Activated T-cell treated with anti-CD3 and anti-CD28 coated beads, Interleukin-2, amount 50 U/mL, for 72 hours (primary cell): ENCODE measurements around the gene GRIK4. TPM values are rescaled to one million over a fixed set of nuclear protein-coding genes. Genes with fewer than 3 reads are reported as not detected.

Source experiments
- ATAC-seq, 2 donors: fragments of 150-1000 bp; cut with Tn5 transposase; replicated peaks in 1 of 2; 2 replicates each; pipeline ENCODE4 v1.10.0; 2021; ENCODE audit warnings: moderate library complexity in 2 of 2, mild to moderate bottlenecking in 1 of 2
- DNase-seq, 2 donors: peaks; one replicate each; pipeline ENCODE4 v3.0.0; 2021 to 2022; ENCODE audit warnings: mixed read lengths in 1 of 2
- H3K27ac Mint-ChIP-seq: one replicate; pipeline ENCODE4 v1.8.0; 2022; ENCODE audit warnings: mild to moderate bottlenecking, moderate library complexity, mixed read lengths
- H3K27me3 Mint-ChIP-seq: one replicate; pipeline ENCODE4 v1.8.0; 2022; ENCODE audit warnings: low read depth, mixed read lengths
- H3K36me3 Mint-ChIP-seq, 2 donors: one replicate each; pipeline ENCODE4 v1.8.0; 2022; ENCODE audit warnings: mixed read lengths in 2 of 2, mild to moderate bottlenecking in 1 of 2; ENCODE audit not compliant: insufficient read depth in 2 of 2
- H3K4me1 Mint-ChIP-seq: one replicate; pipeline ENCODE4 v1.8.0; 2022; ENCODE audit warnings: low read depth, mixed read lengths
- H3K4me3 Mint-ChIP-seq, 2 donors: one replicate each; pipeline ENCODE4 v1.8.0; 2022; ENCODE audit warnings: mild to moderate bottlenecking in 2 of 2, mixed read lengths in 2 of 2, moderate library complexity in 2 of 2
- H3K9me3 Mint-ChIP-seq, 2 donors: one replicate each; pipeline ENCODE4 v1.8.0; 2022; ENCODE audit warnings: mixed read lengths in 2 of 2
- total RNA-seq, 2 donors: library from RNA; stranded (reverse); gene quantifications; one replicate each; pipeline ENCODE4 v1.2.3, GENCODE V29; 2022

The GRIK4 gene
- total RNA-seq, 2 donors from 2014 or later, result 0.12 TPM; not detected in 1

DNA sequence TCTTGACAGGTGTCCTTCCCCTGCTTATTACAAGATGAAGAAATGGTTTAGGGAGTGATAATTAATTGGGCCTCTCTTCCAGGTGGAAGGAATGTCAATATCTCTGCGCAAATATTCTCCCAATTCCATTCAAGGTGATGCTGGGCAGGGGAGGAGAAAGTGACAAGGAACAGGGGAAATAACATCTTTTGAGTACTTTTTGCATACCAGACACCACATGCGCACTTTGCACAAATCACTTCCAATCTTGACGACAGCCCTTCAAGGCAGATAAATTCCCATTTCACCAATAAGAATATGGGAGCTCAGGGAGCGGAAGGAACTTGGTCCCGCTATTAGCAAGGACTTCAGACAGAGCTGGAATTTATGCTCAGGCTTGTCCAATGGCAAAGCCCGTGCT lies 367.2 kb downstream of the GRIK4 start:
- Mint-ChIP-seq H3K9me3 (peaks cover 3 to 9% of the 10 kb centered on the region in 2 donors), H3K27ac (no peak overlapping the region), H3K4me3 (no peak overlapping the region), H3K4me1 (no peaks in the 10 kb centered on the region), H3K27me3 (peaks cover 36% of the 10 kb centered on the region), H3K36me3 (peaks cover 1 to 2% of the 10 kb centered on the region in 2 donors)
- DNase-seq (no peak), ATAC-seq (no peak)

- no peaks in the 10 kb centered on the region for H3K4me1 Mint-ChIP-seq
- no peak overlapping the region for H3K4me3 Mint-ChIP-seq
- ATAC-seq (no peak), DNase-seq (no peak)
- H3K9me3 Mint-ChIP-seq, result peaks cover 3 to 8% of the 10 kb centered on the region in 2 donors
- peaks cover 1 to 2% of the 10 kb centered on the region in 2 donors for H3K36me3 Mint-ChIP-seq
- no peak overlapping the region for H3K27ac Mint-ChIP-seq
- peaks cover 36% of the 10 kb centered on the region for H3K27me3 Mint-ChIP-seq
These were observed 369.1 kb downstream of the GRIK4 start for GRCh38 chr11:120880498-120881175.

GRCh38 chr11:120881596-120881995 lies 370.0 kb downstream of the GRIK4 start:
- ATAC-seq (no peak), DNase-seq (no peak)
- Mint-ChIP-seq H3K4me3 (no peak overlapping the region), H3K36me3 (no peaks in the 10 kb centered on the region), H3K9me3 (no peaks in the 10 kb centered on the region), H3K27ac (no peak overlapping the region), H3K27me3 (peaks cover 36% of the 10 kb centered on the region), H3K4me1 (no peaks in the 10 kb centered on the region)

DNA sequence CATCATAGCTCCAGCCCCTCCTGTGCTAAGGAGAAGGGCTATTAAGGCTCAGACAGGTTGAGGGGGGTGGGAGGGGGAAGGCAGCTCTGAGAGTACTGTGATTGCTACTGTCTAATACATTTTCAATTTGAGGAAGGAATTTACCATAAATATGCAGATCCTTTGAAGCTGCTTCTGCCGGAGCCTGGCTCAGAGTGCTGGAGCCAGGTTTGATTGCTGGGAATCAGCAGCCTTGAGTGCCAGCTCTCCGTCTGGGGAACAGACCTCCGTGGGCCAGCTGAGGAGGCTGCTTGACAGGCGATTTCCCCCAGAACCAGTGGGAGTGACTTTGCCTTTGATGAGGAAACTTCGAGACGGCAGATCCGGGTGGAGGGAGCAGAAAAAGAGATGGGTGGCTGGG lies 370.6 kb downstream of the GRIK4 start:
- H3K27ac Mint-ChIP-seq, result no peak overlapping the region
- H3K4me1 Mint-ChIP-seq, result no peaks in the 10 kb centered on the region
- H3K4me3 Mint-ChIP-seq, result no peak overlapping the region

GRCh38 chr11:120883404-120884080 lies 372.0 kb downstream of the GRIK4 start:
- H3K27ac Mint-ChIP-seq, result no peak overlapping the region
- peaks cover 47% of the 10 kb centered on the region for H3K27me3 Mint-ChIP-seq
- no peaks in the 10 kb centered on the region for H3K36me3 Mint-ChIP-seq
- no peaks in the 10 kb centered on the region for H3K9me3 Mint-ChIP-seq
- ATAC-seq (no peak), DNase-seq (no peak)
- no peaks in the 10 kb centered on the region for H3K4me1 Mint-ChIP-seq
- H3K4me3 Mint-ChIP-seq, result no peak overlapping the region

More for the DNA sequence above, 370.6 kb downstream of the GRIK4 start:
- DNase-seq, result no peak
- Mint-ChIP-seq H3K27me3 (peaks cover 42% of the 10 kb centered on the region), H3K36me3 (no peaks in the 10 kb centered on the region), H3K9me3 (no peaks in the 10 kb centered on the region)
- ATAC-seq, result no peak

DNA sequence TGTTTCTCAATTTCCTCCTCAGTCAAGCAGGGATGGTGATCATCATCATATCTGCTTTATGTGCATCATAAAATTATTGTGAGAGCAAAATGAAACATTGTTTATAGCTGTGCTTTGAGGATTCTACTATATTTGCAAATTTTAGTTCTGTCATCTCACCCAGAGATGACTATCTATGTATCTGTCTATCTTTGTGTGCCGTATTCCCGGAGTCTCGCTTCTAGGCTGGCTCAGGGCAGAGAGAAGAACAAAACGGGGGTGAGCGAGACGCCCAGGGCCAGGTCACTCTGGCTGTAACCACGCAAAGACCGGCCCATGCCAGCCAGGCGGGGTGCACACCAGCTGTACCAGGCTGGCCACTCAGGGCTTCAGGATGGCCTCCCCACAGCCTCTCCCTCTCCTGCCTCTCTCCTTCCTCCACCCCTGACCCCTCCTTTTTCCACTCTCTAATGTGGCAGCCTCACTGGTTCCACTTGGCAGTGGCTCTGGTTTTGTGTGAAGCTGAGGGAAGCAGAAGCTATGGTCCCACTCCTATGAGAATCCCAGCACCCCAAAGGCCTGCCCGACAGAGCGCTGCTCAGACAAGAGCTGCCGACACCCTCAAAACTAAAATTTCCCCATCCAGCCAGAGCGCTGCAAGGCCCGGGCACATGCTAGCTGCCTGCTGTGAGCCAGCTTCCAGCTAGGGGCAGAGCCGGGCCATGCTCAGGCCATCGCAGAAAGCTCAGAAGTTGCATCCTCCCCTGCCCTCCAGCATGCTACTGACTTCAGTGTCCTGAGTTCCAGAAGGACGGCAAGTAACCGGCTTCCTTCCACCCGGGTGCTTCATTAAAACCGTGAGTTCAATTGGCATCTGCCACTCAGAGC lies 372.8 kb downstream of the GRIK4 start:
- no peaks in the 10 kb centered on the region for H3K9me3 Mint-ChIP-seq
- peaks cover 47% of the 10 kb centered on the region for H3K27me3 Mint-ChIP-seq
- no peak overlapping the region for H3K4me3 Mint-ChIP-seq
- no peaks in the 10 kb centered on the region for H3K36me3 Mint-ChIP-seq
- no peaks in the 10 kb centered on the region for H3K4me1 Mint-ChIP-seq
- H3K27ac Mint-ChIP-seq, result no peak overlapping the region
- ATAC-seq (no peak), DNase-seq (no peak)

DNA sequence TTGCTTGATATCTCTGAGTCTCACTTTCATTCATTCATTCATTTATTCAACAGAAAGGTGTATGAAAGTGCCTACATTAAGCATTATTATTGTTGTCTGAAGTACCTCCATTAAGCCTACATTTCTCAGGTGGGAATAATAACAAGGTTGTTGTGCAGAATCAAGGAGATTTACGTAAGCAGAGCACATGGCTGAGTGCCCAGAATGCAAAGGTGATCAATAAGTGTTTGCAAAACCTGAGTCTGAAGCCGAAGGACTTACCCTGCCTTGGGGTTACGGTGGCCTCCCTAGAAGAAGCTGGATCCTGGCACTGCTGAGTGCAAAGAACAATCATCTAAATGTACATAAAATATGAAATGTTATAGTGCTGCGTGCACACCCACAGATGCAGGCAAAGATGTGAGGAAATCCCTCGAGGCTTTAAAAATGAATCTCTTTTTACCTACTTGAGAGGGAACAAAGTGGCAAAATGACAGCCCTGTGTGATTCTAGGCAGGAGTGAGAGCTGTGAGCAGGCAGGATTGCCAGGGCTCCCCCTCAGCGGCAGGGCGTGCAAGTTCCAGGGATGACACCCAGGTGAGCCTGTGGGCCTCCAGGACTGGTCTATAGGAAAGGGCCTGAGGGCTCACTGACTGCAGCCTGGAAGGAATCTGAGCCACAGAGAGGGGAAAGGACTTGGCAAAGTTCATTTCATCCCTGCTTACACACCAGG lies 379.2 kb downstream of the GRIK4 start:
- H3K4me3 Mint-ChIP-seq, result no peak overlapping the region
- DNase-seq (no peak), ATAC-seq (no peak)
- no peaks in the 10 kb centered on the region for H3K4me1 Mint-ChIP-seq
- H3K27me3 Mint-ChIP-seq, result peaks cover 17% of the 10 kb centered on the region
- H3K9me3 Mint-ChIP-seq, result no peaks in the 10 kb centered on the region
- H3K36me3 Mint-ChIP-seq, result no peaks in the 10 kb centered on the region
- H3K27ac Mint-ChIP-seq, result no peak overlapping the region

DNA sequence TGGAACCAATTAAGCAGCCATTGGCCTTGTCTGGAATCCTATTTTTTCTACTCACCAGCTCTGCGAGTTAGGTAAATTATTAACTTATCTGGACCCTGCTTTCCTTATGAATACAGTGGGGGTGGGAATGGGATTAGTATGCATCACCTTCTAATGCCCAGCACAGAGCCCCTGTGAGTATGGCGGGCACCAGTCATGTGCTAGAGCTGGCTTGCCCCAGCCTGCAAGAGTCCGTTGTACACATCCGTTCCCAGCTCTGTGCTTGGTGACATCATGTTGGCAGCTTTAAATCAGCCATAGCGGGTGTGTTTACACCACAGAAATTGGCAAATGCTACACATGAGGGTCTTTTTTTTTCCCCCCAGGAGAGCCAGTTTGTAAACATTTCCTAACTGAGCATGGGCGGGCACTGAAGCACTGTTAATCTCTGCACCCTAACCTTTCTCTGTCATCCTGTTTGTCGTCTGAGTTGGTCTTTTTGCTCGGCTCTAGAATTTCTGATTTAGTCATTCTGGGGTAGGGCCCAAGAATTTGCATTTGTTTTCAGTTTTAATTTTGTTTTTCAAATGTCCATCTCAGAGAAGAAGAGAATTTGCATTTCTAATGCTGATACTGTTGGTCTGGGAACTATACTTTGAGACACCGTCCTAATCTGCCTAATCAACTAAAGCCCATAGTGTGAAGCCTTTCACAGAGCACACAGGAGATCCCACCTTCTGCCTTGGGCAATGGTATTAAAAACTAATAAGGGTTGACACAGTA lies 382.1 kb downstream of the GRIK4 start:
- ATAC-seq (no peak), DNase-seq (no peak)
- Mint-ChIP-seq H3K27ac (no peak overlapping the region), H3K4me1 (no peaks in the 10 kb centered on the region), H3K27me3 (peaks cover 14% of the 10 kb centered on the region), H3K9me3 (no peaks in the 10 kb centered on the region), H3K36me3 (no peaks in the 10 kb centered on the region), H3K4me3 (no peak overlapping the region)

- Mint-ChIP-seq H3K27me3 (peaks cover 14% of the 10 kb centered on the region), H3K36me3 (no peaks in the 10 kb centered on the region), H3K9me3 (no peaks in the 10 kb centered on the region), H3K4me1 (no peaks in the 10 kb centered on the region), H3K4me3 (no peak overlapping the region), H3K27ac (no peak overlapping the region)
- no peak for DNase-seq
- ATAC-seq, result no peak
These were observed 382.8 kb downstream of the GRIK4 start for GRCh38 chr11:120894202-120894985.

DNA sequence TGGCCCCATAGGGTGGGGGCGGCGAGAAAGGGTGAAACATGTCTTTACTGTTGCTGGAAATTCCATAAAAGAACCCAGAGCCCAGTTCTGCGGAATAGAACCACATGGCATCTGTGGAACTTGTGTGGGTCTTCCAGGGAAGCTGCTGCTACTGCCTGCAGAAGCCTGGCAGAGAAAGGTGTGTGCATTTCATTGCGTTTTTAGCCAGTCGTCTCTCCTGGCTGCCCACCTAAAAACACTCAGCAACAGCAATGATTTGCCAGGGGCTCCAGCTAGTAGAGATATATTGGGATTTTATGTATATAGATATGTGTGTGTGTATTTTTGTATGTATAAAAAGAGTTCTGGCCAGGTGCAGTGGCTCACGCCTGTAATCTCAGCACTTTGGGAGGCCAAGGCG lies 385.1 kb downstream of the GRIK4 start:
- H3K9me3 Mint-ChIP-seq, result no peaks in the 10 kb centered on the region
- no peaks in the 10 kb centered on the region for H3K4me1 Mint-ChIP-seq
- ATAC-seq (no peak), DNase-seq (no peak)
- H3K36me3 Mint-ChIP-seq, result no peaks in the 10 kb centered on the region
- peaks cover 22% of the 10 kb centered on the region for H3K27me3 Mint-ChIP-seq
- no peak overlapping the region for H3K27ac Mint-ChIP-seq
- no peak overlapping the region for H3K4me3 Mint-ChIP-seq

DNA sequence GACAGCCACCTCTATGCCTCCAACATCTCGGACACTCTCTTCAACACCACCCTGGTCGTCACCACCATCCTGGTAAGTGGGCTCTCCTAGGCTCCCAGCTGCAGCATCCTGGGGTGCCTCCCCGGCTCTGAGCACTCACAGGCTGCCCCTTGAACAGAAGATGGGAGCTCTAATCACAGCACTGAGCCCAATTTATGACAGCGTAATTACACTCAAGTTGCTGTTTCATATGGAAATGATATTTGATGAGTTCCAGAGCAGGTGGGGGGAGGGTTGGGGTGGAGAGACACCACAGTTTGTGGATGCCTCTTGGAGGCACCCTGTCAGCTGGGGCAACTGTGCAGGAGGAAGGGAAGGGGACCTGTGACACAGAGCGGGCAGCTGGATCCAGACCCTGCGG lies 387.0 kb downstream of the GRIK4 start:
- H3K4me3 Mint-ChIP-seq, result no peak overlapping the region
- ATAC-seq (no peak), DNase-seq (no peak)
- H3K27me3 Mint-ChIP-seq, result peaks cover 22% of the 10 kb centered on the region
- no peak overlapping the region for H3K27ac Mint-ChIP-seq
- H3K9me3 Mint-ChIP-seq, result no peaks in the 10 kb centered on the region
- H3K4me1 Mint-ChIP-seq, result no peaks in the 10 kb centered on the region
- H3K36me3 Mint-ChIP-seq, result no peaks in the 10 kb centered on the region

DNA sequence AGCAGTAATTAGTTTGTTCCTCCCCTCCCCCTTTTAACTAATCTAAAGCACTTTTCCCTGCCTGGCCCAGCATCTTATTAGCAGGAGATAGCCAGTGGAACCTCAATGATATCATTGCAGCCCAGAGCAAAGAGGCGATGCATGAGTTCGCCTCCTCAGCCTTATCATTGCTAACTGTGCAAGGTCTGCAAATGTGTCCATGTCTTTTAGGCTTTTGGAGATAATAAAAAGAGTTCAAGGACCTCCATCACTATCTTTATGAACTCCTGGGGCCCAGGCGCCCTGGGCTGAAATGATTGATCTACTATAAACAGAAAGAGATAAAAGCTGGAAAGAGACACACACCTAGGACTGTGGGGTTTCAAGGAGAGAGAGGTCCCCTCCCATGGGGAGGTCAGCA lies 388.2 kb downstream of the GRIK4 start:
- DNase-seq, result no peak
- Mint-ChIP-seq H3K27ac (no peak overlapping the region), H3K4me3 (no peak overlapping the region), H3K4me1 (no peaks in the 10 kb centered on the region), H3K9me3 (no peaks in the 10 kb centered on the region), H3K27me3 (peaks cover 15% of the 10 kb centered on the region), H3K36me3 (no peaks in the 10 kb centered on the region)
- no peak for ATAC-seq
